OCI-LY1 (cell line): ENCODE measurements around the gene CEP128.

Source experiments
- H2AFZ ChIP-seq: fragments of 200-600 bp; sonication (generic), shearing (Covaris generic); 2 replicates; pipeline ENCODE4 v1.6.0; 2014; ENCODE audit warnings: antibody characterized with exemption, mild to moderate bottlenecking, low read length
- H3F3A ChIP-seq: fragments of 200-600 bp; sonication (generic), shearing (Covaris generic); 2 replicates; pipeline ENCODE4 v1.6.0; 2014; ENCODE audit warnings: mild to moderate bottlenecking, antibody characterized with exemption, low read length, moderate library complexity; ENCODE audit not compliant: insufficient read depth
- H3K27ac ChIP-seq: fragments of 200-600 bp; sonication (generic); 2 replicates; pipeline ENCODE4 v1.5.1; 2014; ENCODE audit warnings: low read length, mixed run types, mild to moderate bottlenecking, low read depth; ENCODE audit not compliant: poor library complexity, severe bottlenecking
- H3K27me3 ChIP-seq: fragments of 200-600 bp; sonication (generic); 2 replicates; pipeline ENCODE4 v1.6.0; 2014; ENCODE audit warnings: antibody characterized with exemption, mild to moderate bottlenecking, low read length, moderate library complexity; ENCODE audit not compliant: insufficient read depth
- H3K36me3 ChIP-seq: fragments of 200-600 bp; sonication (generic); 2 replicates; pipeline ENCODE4 v1.6.1; 2014; ENCODE audit warnings: mild to moderate bottlenecking, antibody characterized with exemption, low read length, moderate library complexity, mixed read lengths; ENCODE audit not compliant: insufficient read depth
- H3K4me1 ChIP-seq: fragments of 200-600 bp; sonication (generic); 2 replicates; pipeline ENCODE4 v1.5.1; 2014; ENCODE audit warnings: mild to moderate bottlenecking, low read length, moderate library complexity; ENCODE audit not compliant: insufficient read depth, severe bottlenecking
- H3K4me2 ChIP-seq: fragments of 200-600 bp; sonication (generic), shearing (Covaris generic); 2 replicates; pipeline ENCODE4 v1.6.1; 2014; ENCODE audit warnings: low read length
- H3K4me3 ChIP-seq: fragments of 200-600 bp; sonication (generic); 2 replicates; pipeline ENCODE4 v1.5.1; 2014; ENCODE audit warnings: low read length, low read depth, mild to moderate bottlenecking, mixed read lengths; ENCODE audit not compliant: poor library complexity, severe bottlenecking
- H3K79me2 ChIP-seq: fragments of 200-600 bp; shearing (Covaris generic); 2 replicates; pipeline ENCODE4 v1.6.1; 2016; ENCODE audit warnings: mixed run types, low read length, mixed read lengths; ENCODE audit not compliant: insufficient read depth
- H3K9ac ChIP-seq: fragments of 200-600 bp; sonication (generic), shearing (Covaris generic); 2 replicates; pipeline ENCODE4 v1.6.1; 2014; ENCODE audit warnings: mild to moderate bottlenecking, low read length, mixed read lengths
- H3K9me2 ChIP-seq: fragments of 200-600 bp; sonication (generic), shearing (Covaris generic); 2 replicates; pipeline ENCODE4 v1.6.1; 2014; ENCODE audit warnings: low read depth, mild to moderate bottlenecking, low read length, mixed read lengths
- H3K9me3 ChIP-seq: fragments of 200-600 bp; shearing (Covaris generic); 2 replicates; pipeline ENCODE4 v1.6.1; 2014; ENCODE audit warnings: low read length, mixed read lengths
- H4K20me1 ChIP-seq: fragments of 200-600 bp; sonication (generic), shearing (Covaris generic); 2 replicates; pipeline ENCODE4 v1.6.0; 2016; ENCODE audit warnings: mild to moderate bottlenecking, low read length; ENCODE audit not compliant: insufficient read depth
- CTCF ChIP-seq: fragments of 200-600 bp; sonication (generic), shearing (Covaris generic); IDR thresholded peaks from 2 replicates; pipeline ENCODE4 v1.5.1; 2017; ENCODE audit warnings: mild to moderate bottlenecking, antibody characterized with exemption, low read length, moderate library complexity, mixed read lengths
- EZH2 ChIP-seq: fragments of 200-600 bp; sonication (generic), shearing (Covaris generic); IDR thresholded peaks from 2 replicates; pipeline ENCODE4 v1.8.0; 2017; ENCODE audit warnings: borderline replicate concordance, mixed run types, mild to moderate bottlenecking, antibody characterized with exemption, low read length, moderate library complexity, mixed read lengths

The CEP128 gene

GRCh38 chr14:80726211-80726610 lies 215.3 kb downstream of the CEP128 start:
- H3K79me2 ChIP-seq, result no peaks in the 10 kb centered on the region
- H3K9me3 ChIP-seq, result no peaks in the 10 kb centered on the region
- H4K20me1 ChIP-seq, result no peaks in the 10 kb centered on the region
- no peak overlapping the region for H2AFZ ChIP-seq
- no peaks in the 10 kb centered on the region for H3F3A ChIP-seq
- no peaks in the 10 kb centered on the region for H3K4me1 ChIP-seq
- no peaks in the 10 kb centered on the region for H3K27me3 ChIP-seq
- no peaks in the 10 kb centered on the region for H3K36me3 ChIP-seq
- no peaks in the 10 kb centered on the region for H3K9me2 ChIP-seq
- no peak overlapping the region for H3K27ac ChIP-seq
- H3K4me2 ChIP-seq, result no peak overlapping the region
- TF ChIP-seq CTCF, result no peak
- TF ChIP-seq EZH2, result no peak
- H3K9ac ChIP-seq, result no peak overlapping the region
- no peak overlapping the region for H3K4me3 ChIP-seq

GRCh38 chr14:80718940-80719339 lies 222.6 kb downstream of the CEP128 start:
- Histone ChIP-seq H3K9ac (no peak overlapping the region), H3F3A (no peaks in the 10 kb centered on the region), H3K9me3 (no peaks in the 10 kb centered on the region), H3K9me2 (no peaks in the 10 kb centered on the region), H3K36me3 (no peaks in the 10 kb centered on the region), H3K4me2 (no peak overlapping the region), H4K20me1 (no peaks in the 10 kb centered on the region), H2AFZ (no peak overlapping the region), H3K4me1 (no peaks in the 10 kb centered on the region), H3K27me3 (no peaks in the 10 kb centered on the region), H3K27ac (no peak overlapping the region), H3K4me3 (no peak overlapping the region), H3K79me2 (no peaks in the 10 kb centered on the region)
- TF ChIP-seq EZH2 (no peak), CTCF (no peak)

GRCh38 chr14:80714474-80714873 lies 227.1 kb downstream of the CEP128 start:
- TF ChIP-seq CTCF (no peak), EZH2 (no peak)
- H3K4me2 ChIP-seq, result no peak overlapping the region
- H3K27ac ChIP-seq, result no peak overlapping the region

More at GRCh38 chr14:80714474-80714873, 227.1 kb downstream of the CEP128 start:
- H3K36me3 ChIP-seq, result no peaks in the 10 kb centered on the region
- H3K9ac ChIP-seq, result no peak overlapping the region
- H3K9me2 ChIP-seq, result no peaks in the 10 kb centered on the region
- H3K4me3 ChIP-seq, result no peak overlapping the region
- H3K9me3 ChIP-seq, result no peaks in the 10 kb centered on the region
- no peak overlapping the region for H2AFZ ChIP-seq
- no peaks in the 10 kb centered on the region for H3K27me3 ChIP-seq
- H3K4me1 ChIP-seq, result no peaks in the 10 kb centered on the region
- no peaks in the 10 kb centered on the region for H4K20me1 ChIP-seq
- H3F3A ChIP-seq, result no peaks in the 10 kb centered on the region
- no peaks in the 10 kb centered on the region for H3K79me2 ChIP-seq
